Peyer's patch (tissue), 4 donors: Measurements from ENCODE around the gene MUC21. TPM values are rescaled to one million over a fixed set of nuclear protein-coding genes. Genes with fewer than 3 reads are reported as not detected.
A peak's percentile ranks its signal among the peaks of the same experiment; 100 is the strongest.

Experiments used
- DNase-seq, 3 donors: peaks; one replicate each; pipeline ENCODE4 v3.0.0-alpha.2; 2017 to 2019
- H3K27ac ChIP-seq, 4 donors: fragments of 200-600 bp; sonication (generic); one replicate each; pipeline ENCODE4 v1.5.1; 2016 to 2019
- H3K27me3 ChIP-seq, 2 donors: fragments of 200-600 bp; sonication (generic); one replicate each; pipeline ENCODE4 v1.5.1; 2019
- H3K36me3 ChIP-seq, 3 donors: fragments of 200-600 bp; sonication (generic); one replicate each; pipeline ENCODE4 v1.5.1; 2016 to 2019
- H3K4me1 ChIP-seq, 4 donors: fragments of 200-600 bp; sonication (generic); one replicate each; pipeline ENCODE4 v1.5.1; 2016 to 2019
- H3K4me3 ChIP-seq, 4 donors: fragments of 200-600 bp; sonication (generic); 1 replicate in 3 of 4; 2 replicates in 1 of 4; pipeline ENCODE4 v1.5.1; 2016 to 2019; ENCODE audit warnings: mild to moderate bottlenecking in 1 of 4
- H3K9me3 ChIP-seq, 4 donors: fragments of 200-600 bp; sonication (generic); one replicate each; pipeline ENCODE4 v1.5.1; 2016 to 2019; ENCODE audit warnings: mild to moderate bottlenecking in 1 of 4
- POLR2A ChIP-seq, 2 donors: fragments of 450-650 bp; IDR thresholded peaks; one replicate each; pipeline ENCODE4 v1.5.1; 2017; ENCODE audit warnings: antibody characterized with exemption in 2 of 2, mild to moderate bottlenecking in 2 of 2, moderate library complexity in 2 of 2
- total RNA-seq, 4 donors: library from RNA; depleted of rRNA; stranded (reverse); fragments of >200 nt; gene quantifications; one replicate each; pipeline ENCODE4 v1.1.0, GENCODE V29; 2016
- TF ChIP-seq, protein P1 (sequence below), 6 experiments: fragments of 450-650 bp in 4 of 6; fragments of 200-600 bp in 2 of 6; sonication (generic) in 1 of 6; IDR thresholded peaks; one replicate each; pipeline ENCODE4 v1.5.1; 2017 to 2019; ENCODE audit warnings: antibody characterized with exemption in 6 of 6, mild to moderate bottlenecking in 3 of 6, moderate library complexity in 1 of 6

Gene MUC21
- total RNA-seq, 4 donors from 2014 or later: not detected

GRCh38 chr6:30940361-30940986 is 43.0 kb upstream of the MUC21 start, which contains the start of gene MUCL3:
MUCL3 (plus strand) TSS chr6:30940973; CDS start chr6:30941000, 27 bp downstream.
- no peak within 1 kb of the TSS for H3K4me3 ChIP-seq
- peak; percentile 19 to 50 for TF ChIP-seq POLR2A (IDR thresholded peaks at IDR 0.05)
- TF ChIP-seq, protein P1, sequence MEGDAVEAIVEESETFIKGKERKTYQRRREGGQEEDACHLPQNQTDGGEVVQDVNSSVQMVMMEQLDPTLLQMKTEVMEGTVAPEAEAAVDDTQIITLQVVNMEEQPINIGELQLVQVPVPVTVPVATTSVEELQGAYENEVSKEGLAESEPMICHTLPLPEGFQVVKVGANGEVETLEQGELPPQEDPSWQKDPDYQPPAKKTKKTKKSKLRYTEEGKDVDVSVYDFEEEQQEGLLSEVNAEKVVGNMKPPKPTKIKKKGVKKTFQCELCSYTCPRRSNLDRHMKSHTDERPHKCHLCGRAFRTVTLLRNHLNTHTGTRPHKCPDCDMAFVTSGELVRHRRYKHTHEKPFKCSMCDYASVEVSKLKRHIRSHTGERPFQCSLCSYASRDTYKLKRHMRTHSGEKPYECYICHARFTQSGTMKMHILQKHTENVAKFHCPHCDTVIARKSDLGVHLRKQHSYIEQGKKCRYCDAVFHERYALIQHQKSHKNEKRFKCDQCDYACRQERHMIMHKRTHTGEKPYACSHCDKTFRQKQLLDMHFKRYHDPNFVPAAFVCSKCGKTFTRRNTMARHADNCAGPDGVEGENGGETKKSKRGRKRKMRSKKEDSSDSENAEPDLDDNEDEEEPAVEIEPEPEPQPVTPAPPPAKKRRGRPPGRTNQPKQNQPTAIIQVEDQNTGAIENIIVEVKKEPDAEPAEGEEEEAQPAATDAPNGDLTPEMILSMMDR (IDR thresholded peaks at IDR 0.05): no peak
- H3K36me3 ChIP-seq: no peaks in the 10 kb centered on the region
- peak in 1 of 3 donors; percentile 66 for DNase-seq
- H3K27me3 ChIP-seq: no peaks in the 10 kb centered on the region
- H3K9me3 ChIP-seq: no peaks in the 10 kb centered on the region
- peaks cover 0 to 5% (median 0%) of the 10 kb centered on the region in 4 donors for H3K4me1 ChIP-seq
- H3K27ac ChIP-seq: no peak within 1 kb of the TSS

- Histone ChIP-seq H3K9me3 (no peaks in the 10 kb centered on the region), H3K27ac (no peak overlapping the region), H3K36me3 (no peaks in the 10 kb centered on the region), H3K27me3 (no peaks in the 10 kb centered on the region), H3K4me1 (peaks cover 0 to 5% (median 0%) of the 10 kb centered on the region in 4 donors), H3K4me3 (no peak overlapping the region)
- TF ChIP-seq POLR2A (IDR thresholded peaks at IDR 0.05): no peak
- TF ChIP-seq, protein P1 (IDR thresholded peaks at IDR 0.05): peak in 4 of 6 experiments; percentile 22 to 59 (median 52)
- DNase-seq: peak; percentile 20 to 81 (median 70)
These were observed 41.0 kb upstream of the MUC21 start for GRCh38 chr6:30942338-30943060.

DNA sequence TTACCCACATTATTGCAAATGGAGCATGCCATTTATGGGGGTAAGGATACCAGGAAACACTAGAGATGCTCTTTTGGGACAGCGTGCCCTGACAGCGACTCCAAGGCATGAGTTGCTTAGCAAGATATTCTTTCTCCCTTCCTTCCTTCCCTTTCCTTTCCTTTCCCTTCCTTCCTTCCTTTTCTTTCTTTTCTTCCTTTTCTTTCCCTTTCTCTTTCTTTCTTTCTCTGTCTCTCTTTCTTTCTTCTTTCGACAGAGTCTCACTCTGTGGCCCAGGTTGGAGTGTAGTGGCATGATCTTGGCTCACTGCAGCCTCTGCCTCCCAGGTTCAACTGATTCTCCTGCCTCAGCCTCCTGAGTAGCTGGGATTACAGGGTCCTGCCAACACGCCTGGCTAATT is 39.5 kb upstream of the MUC21 start:
- no peak for DNase-seq

GRCh38 chr6:30945281-30945680 is 38.2 kb upstream of the MUC21 start:
- DNase-seq: no peak
- no peak overlapping the region for H3K4me3 ChIP-seq
- H3K9me3 ChIP-seq: no peaks in the 10 kb centered on the region
- no peaks in the 10 kb centered on the region for H3K36me3 ChIP-seq
- peaks cover 0 to 5% (median 0%) of the 10 kb centered on the region in 4 donors for H3K4me1 ChIP-seq
- TF ChIP-seq, protein P1 (IDR thresholded peaks at IDR 0.05): no peak
- no peak for TF ChIP-seq POLR2A (IDR thresholded peaks at IDR 0.05)
- H3K27me3 ChIP-seq: no peaks in the 10 kb centered on the region
- no peak overlapping the region for H3K27ac ChIP-seq

More for the DNA sequence above, 39.5 kb upstream of the MUC21 start:
- Histone ChIP-seq H3K36me3 (no peaks in the 10 kb centered on the region), H3K4me3 (no peak overlapping the region), H3K4me1 (peaks cover 0 to 5% (median 0%) of the 10 kb centered on the region in 4 donors), H3K27ac (no peak overlapping the region), H3K9me3 (no peaks in the 10 kb centered on the region), H3K27me3 (no peaks in the 10 kb centered on the region)
- no peak for TF ChIP-seq POLR2A (IDR thresholded peaks at IDR 0.05)
- TF ChIP-seq, protein P1 (IDR thresholded peaks at IDR 0.05): no peak

DNA sequence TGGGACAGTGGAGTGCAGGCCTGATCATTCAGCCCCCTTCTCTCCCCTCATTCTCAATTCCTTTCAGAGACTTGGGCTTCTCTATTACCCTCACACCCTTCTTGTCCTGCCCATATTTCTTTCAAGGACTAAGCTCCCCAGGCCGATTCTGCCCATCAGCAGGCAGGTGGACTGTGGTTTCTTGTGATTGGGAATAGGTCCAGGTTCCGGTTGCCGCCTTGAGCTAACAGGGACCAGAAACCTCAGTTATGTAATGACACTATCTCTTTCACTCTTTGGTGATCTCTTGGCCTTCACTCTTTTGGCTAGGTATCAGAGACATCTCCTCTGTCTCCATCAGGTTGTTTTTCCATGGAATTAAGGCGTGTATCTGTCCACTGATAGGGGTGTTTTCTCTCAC is 36.3 kb upstream of the MUC21 start:
- no peak overlapping the region for H3K4me3 ChIP-seq
- H3K27ac ChIP-seq: no peak overlapping the region
- H3K36me3 ChIP-seq: no peaks in the 10 kb centered on the region
- DNase-seq: no peak
- TF ChIP-seq POLR2A (IDR thresholded peaks at IDR 0.05): no peak
- TF ChIP-seq, protein P1 (IDR thresholded peaks at IDR 0.05): no peak
- H3K27me3 ChIP-seq: no peaks in the 10 kb centered on the region
- H3K9me3 ChIP-seq: no peaks in the 10 kb centered on the region
- peaks cover 0 to 5% (median 0%) of the 10 kb centered on the region in 4 donors for H3K4me1 ChIP-seq
